Stimulated activated CD4-positive, alpha-beta T cell treated with anti-CD3 and anti-CD28 coated beads, Interleukin-1b, Interleukin-23, amount 100 ng/mL, for 4 hours (primary cell): ENCODE data around the gene VSNL1.

Experiments
- DNase-seq, 2 donors: peaks; one replicate each; pipeline ENCODE4 v3.0.0-alpha.2; 2020; ENCODE audit warnings: low read depth in 2 of 2

VSNL1 gene

GRCh38 chr2:17644997-17645720 is 104.7 kb downstream of the VSNL1 start:
- DNase-seq: no peak

- peak in 1 of 2 donors; percentile 29 for DNase-seq
Observed at GRCh38 chr2:17646081-17646554, 105.6 kb downstream of the VSNL1 start.

GRCh38 chr2:17646838-17647701 is 106.6 kb downstream of the VSNL1 start:
- no peak for DNase-seq

GRCh38 chr2:17648581-17648980 is 108.1 kb downstream of the VSNL1 start:
- DNase-seq: no peak

- no peak for DNase-seq
Observed at GRCh38 chr2:17649026-17649425, 108.5 kb downstream of the VSNL1 start.

GRCh38 chr2:17652681-17653394 is 112.3 kb downstream of the VSNL1 start:
- no peak for DNase-seq

- DNase-seq: no peak
Observed at GRCh38 chr2:17657759-17658158, 117.3 kb downstream of the VSNL1 start.

- no peak for DNase-seq
Observed at GRCh38 chr2:17658251-17658843, 117.9 kb downstream of the VSNL1 start.

GRCh38 chr2:17660219-17660618 is 119.7 kb downstream of the VSNL1 start:
- DNase-seq: no peak

- no peak for DNase-seq
Observed at GRCh38 chr2:17661460-17661859, 121.0 kb downstream of the VSNL1 start.

- DNase-seq: no peak
Observed at GRCh38 chr2:17662723-17663122, 122.2 kb downstream of the VSNL1 start.

GRCh38 chr2:17664534-17664933 is 124.0 kb downstream of the VSNL1 start:
- DNase-seq: no peak

GRCh38 chr2:17667898-17668297 is 127.4 kb downstream of the VSNL1 start:
- no peak for DNase-seq

- DNase-seq: no peak
Observed at GRCh38 chr2:17672583-17673317, 132.3 kb downstream of the VSNL1 start.

GRCh38 chr2:17674817-17675216 is 134.3 kb downstream of the VSNL1 start:
- DNase-seq: no peak

GRCh38 chr2:17680119-17680518 is 139.6 kb downstream of the VSNL1 start:
- no peak for DNase-seq

- DNase-seq: no peak
Observed at GRCh38 chr2:17682098-17682857, 141.8 kb downstream of the VSNL1 start.

- no peak for DNase-seq
Observed at GRCh38 chr2:17683981-17684380, 143.5 kb downstream of the VSNL1 start.

GRCh38 chr2:17688600-17688999 is 148.1 kb downstream of the VSNL1 start:
- no peak for DNase-seq

- no peak for DNase-seq
Observed at GRCh38 chr2:17689010-17689409, 148.5 kb downstream of the VSNL1 start.
